ENCODE measurements around the gene MBNL1. TPM values are rescaled to one million over a fixed set of nuclear protein-coding genes. Genes with fewer than 3 reads are reported as not detected.

Gene MBNL1
- total RNA-seq, 1 experiment from 2014 or later, result 265 TPM

- H3K9me3 ChIP-seq (ENCODE audit: low read length), result no peaks in the 10 kb centered on the region
- no peaks in the 10 kb centered on the region for H3K27me3 ChIP-seq (ENCODE audit: low read length)
- no peaks in the 10 kb centered on the region for H3K9me2 ChIP-seq (replicated peaks; ENCODE audit: insufficient read depth, low read length)
- H3K27ac ChIP-seq (ENCODE audit: low read length), result peak overlapping the region; percentile 84
- H3K4me2 ChIP-seq (ENCODE audit: low read depth, low read length, poor library complexity, severe bottlenecking), result peak overlapping the region; percentile 79
- peaks cover 100% of the 10 kb centered on the region for H3K79me2 ChIP-seq (ENCODE audit: low read length)
- DNase-seq, result no peak
- H4K20me1 ChIP-seq (ENCODE audit: insufficient read depth, low read depth, low read length), result no peaks in the 10 kb centered on the region
- peaks cover 21% of the 10 kb centered on the region; the same call in 1 of the 2 replicates for H3K36me3 ChIP-seq (ENCODE audit: insufficient read depth, low read length)
- no peak overlapping the region for H3K4me3 ChIP-seq (ENCODE audit: low read length)
- H3K4me1 ChIP-seq (ENCODE audit: low read length), result peaks cover 78% of the 10 kb centered on the region
- H3K9ac ChIP-seq (ENCODE audit: low read length), result no peak overlapping the region; the same call in 1 of the 2 replicates
- H2AFZ ChIP-seq (ENCODE audit: low read length), result no peak overlapping the region
Measured at GRCh38 chr3:152304160-152304559, 35.4 kb downstream of the MBNL1 start.

DNA sequence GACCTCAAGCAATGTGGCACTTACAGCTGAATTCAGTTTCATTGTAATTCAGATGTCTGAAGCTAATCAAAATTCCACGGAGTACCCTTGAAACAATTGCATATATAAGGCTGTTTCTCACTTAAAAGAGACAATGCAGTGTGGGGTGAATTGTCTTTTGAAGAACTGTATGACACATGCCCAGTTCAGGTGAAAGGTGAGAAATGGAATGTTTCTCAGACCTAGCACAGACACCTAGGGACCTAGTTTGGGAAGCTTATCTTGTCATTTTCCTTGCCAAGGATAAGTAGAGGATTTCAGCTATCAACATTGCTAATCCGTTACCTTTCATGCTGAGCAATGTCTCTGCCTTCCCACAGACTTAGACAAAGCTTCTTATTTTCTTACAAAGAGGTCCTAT is 36.3 kb downstream of the MBNL1 start:
- Histone ChIP-seq H3K4me3 (ENCODE audit: low read length) (no peak overlapping the region), H3K27me3 (ENCODE audit: low read length) (no peaks in the 10 kb centered on the region), H3K27ac (ENCODE audit: low read length) (peak overlapping the region; percentile 84; the same call in 1 of the 2 replicates), H4K20me1 (ENCODE audit: insufficient read depth, low read depth, low read length) (no peaks in the 10 kb centered on the region), H3K4me1 (ENCODE audit: low read length) (peaks cover 69% of the 10 kb centered on the region), H2AFZ (ENCODE audit: low read length) (no peak overlapping the region), H3K4me2 (ENCODE audit: low read depth, low read length, poor library complexity, severe bottlenecking) (no peak overlapping the region), H3K36me3 (ENCODE audit: insufficient read depth, low read length) (peaks cover 15% of the 10 kb centered on the region; the same call in 1 of the 2 replicates), H3K9me2 (replicated peaks; ENCODE audit: insufficient read depth, low read length) (no peaks in the 10 kb centered on the region), H3K9me3 (ENCODE audit: low read length) (no peaks in the 10 kb centered on the region), H3K79me2 (ENCODE audit: low read length) (peaks cover 100% of the 10 kb centered on the region), H3K9ac (ENCODE audit: low read length) (no peak overlapping the region)
- DNase-seq, result no peak

- H3K4me3 ChIP-seq (ENCODE audit: low read length), result no peak overlapping the region
- peaks cover 40% of the 10 kb centered on the region for H3K4me1 ChIP-seq (ENCODE audit: low read length)
- peaks cover 99% of the 10 kb centered on the region for H3K79me2 ChIP-seq (ENCODE audit: low read length)
- no peak for DNase-seq
- no peaks in the 10 kb centered on the region for H3K9me3 ChIP-seq (ENCODE audit: low read length)
- no peaks in the 10 kb centered on the region for H4K20me1 ChIP-seq (ENCODE audit: insufficient read depth, low read depth, low read length)
- peak overlapping the region; percentile 9; the same call in 1 of the 2 replicates for H3K27ac ChIP-seq (ENCODE audit: low read length)
- no peaks in the 10 kb centered on the region for H3K27me3 ChIP-seq (ENCODE audit: low read length)
- no peak overlapping the region for H3K4me2 ChIP-seq (ENCODE audit: low read depth, low read length, poor library complexity, severe bottlenecking)
- H2AFZ ChIP-seq (ENCODE audit: low read length), result no peak overlapping the region
- no peaks in the 10 kb centered on the region for H3K9me2 ChIP-seq (replicated peaks; ENCODE audit: insufficient read depth, low read length)
- no peak overlapping the region for H3K9ac ChIP-seq (ENCODE audit: low read length)
- H3K36me3 ChIP-seq (ENCODE audit: insufficient read depth, low read length), result peaks cover 20% of the 10 kb centered on the region; the same call in 1 of the 2 replicates
Measured at GRCh38 chr3:152307829-152308474, 39.2 kb downstream of the MBNL1 start.

GRCh38 chr3:152308475-152308844 is 39.7 kb downstream of the MBNL1 start:
- Histone ChIP-seq H3K27ac (ENCODE audit: low read length) (no peak overlapping the region), H3K36me3 (ENCODE audit: insufficient read depth, low read length) (peaks cover 22% of the 10 kb centered on the region; the same call in 1 of the 2 replicates), H3K4me1 (ENCODE audit: low read length) (peaks cover 35% of the 10 kb centered on the region), H3K79me2 (ENCODE audit: low read length) (peaks cover 99% of the 10 kb centered on the region), H3K9me2 (replicated peaks; ENCODE audit: insufficient read depth, low read length) (no peaks in the 10 kb centered on the region), H4K20me1 (ENCODE audit: insufficient read depth, low read depth, low read length) (no peaks in the 10 kb centered on the region), H2AFZ (ENCODE audit: low read length) (no peak overlapping the region), H3K9me3 (ENCODE audit: low read length) (no peaks in the 10 kb centered on the region), H3K4me2 (ENCODE audit: low read depth, low read length, poor library complexity, severe bottlenecking) (no peak overlapping the region), H3K27me3 (ENCODE audit: low read length) (no peaks in the 10 kb centered on the region), H3K9ac (ENCODE audit: low read length) (no peak overlapping the region), H3K4me3 (ENCODE audit: low read length) (no peak overlapping the region)
- no peak for DNase-seq

GRCh38 chr3:152309031-152309430 is 40.3 kb downstream of the MBNL1 start:
- Histone ChIP-seq H3K9me3 (ENCODE audit: low read length) (no peaks in the 10 kb centered on the region), H3K79me2 (ENCODE audit: low read length) (peaks cover 99% of the 10 kb centered on the region), H3K36me3 (ENCODE audit: insufficient read depth, low read length) (peaks cover 25% of the 10 kb centered on the region; the same call in 1 of the 2 replicates), H3K9me2 (replicated peaks; ENCODE audit: insufficient read depth, low read length) (no peaks in the 10 kb centered on the region), H3K4me3 (ENCODE audit: low read length) (no peak overlapping the region), H3K27me3 (ENCODE audit: low read length) (no peaks in the 10 kb centered on the region), H4K20me1 (ENCODE audit: insufficient read depth, low read depth, low read length) (no peaks in the 10 kb centered on the region), H3K9ac (ENCODE audit: low read length) (no peak overlapping the region), H3K27ac (ENCODE audit: low read length) (no peak overlapping the region), H3K4me1 (ENCODE audit: low read length) (peaks cover 29% of the 10 kb centered on the region), H3K4me2 (ENCODE audit: low read depth, low read length, poor library complexity, severe bottlenecking) (no peak overlapping the region), H2AFZ (ENCODE audit: low read length) (no peak overlapping the region)
- no peak for DNase-seq

GRCh38 chr3:152309535-152310307 is 41.0 kb downstream of the MBNL1 start:
- Histone ChIP-seq H3K4me1 (ENCODE audit: low read length) (peaks cover 22% of the 10 kb centered on the region), H3K9me3 (ENCODE audit: low read length) (no peaks in the 10 kb centered on the region), H2AFZ (ENCODE audit: low read length) (no peak overlapping the region), H3K4me3 (ENCODE audit: low read length) (no peak overlapping the region), H4K20me1 (ENCODE audit: insufficient read depth, low read depth, low read length) (no peaks in the 10 kb centered on the region), H3K36me3 (ENCODE audit: insufficient read depth, low read length) (peaks cover 25% of the 10 kb centered on the region; the same call in 1 of the 2 replicates), H3K9ac (ENCODE audit: low read length) (no peak overlapping the region), H3K27me3 (ENCODE audit: low read length) (no peaks in the 10 kb centered on the region), H3K9me2 (replicated peaks; ENCODE audit: insufficient read depth, low read length) (no peaks in the 10 kb centered on the region), H3K27ac (ENCODE audit: low read length) (no peak overlapping the region), H3K4me2 (ENCODE audit: low read depth, low read length, poor library complexity, severe bottlenecking) (no peak overlapping the region), H3K79me2 (ENCODE audit: low read length) (peaks cover 99% of the 10 kb centered on the region)
- no peak for DNase-seq

GRCh38 chr3:152313430-152313829 is 44.7 kb downstream of the MBNL1 start:
- Histone ChIP-seq H3K9ac (ENCODE audit: low read length) (no peak overlapping the region), H3K9me2 (replicated peaks; ENCODE audit: insufficient read depth, low read length) (no peaks in the 10 kb centered on the region), H3K79me2 (ENCODE audit: low read length) (peaks cover 99% of the 10 kb centered on the region), H3K4me3 (ENCODE audit: low read length) (no peak overlapping the region), H3K9me3 (ENCODE audit: low read length) (no peaks in the 10 kb centered on the region), H3K27me3 (ENCODE audit: low read length) (no peaks in the 10 kb centered on the region), H3K4me1 (ENCODE audit: low read length) (peaks cover 22% of the 10 kb centered on the region), H4K20me1 (ENCODE audit: insufficient read depth, low read depth, low read length) (no peaks in the 10 kb centered on the region), H2AFZ (ENCODE audit: low read length) (no peak overlapping the region), H3K27ac (ENCODE audit: low read length) (no peak overlapping the region), H3K36me3 (ENCODE audit: insufficient read depth, low read length) (peaks cover 24% of the 10 kb centered on the region; the same call in 1 of the 2 replicates), H3K4me2 (ENCODE audit: low read depth, low read length, poor library complexity, severe bottlenecking) (no peak overlapping the region)
- DNase-seq, result no peak

- Histone ChIP-seq H4K20me1 (ENCODE audit: insufficient read depth, low read depth, low read length) (no peaks in the 10 kb centered on the region), H3K9me3 (ENCODE audit: low read length) (no peaks in the 10 kb centered on the region), H3K27me3 (ENCODE audit: low read length) (no peaks in the 10 kb centered on the region), H3K36me3 (ENCODE audit: insufficient read depth, low read length) (peaks cover 24% of the 10 kb centered on the region; the same call in 1 of the 2 replicates), H3K4me3 (ENCODE audit: low read length) (no peak overlapping the region), H3K9me2 (replicated peaks; ENCODE audit: insufficient read depth, low read length) (no peaks in the 10 kb centered on the region), H2AFZ (ENCODE audit: low read length) (no peak overlapping the region), H3K79me2 (ENCODE audit: low read length) (peaks cover 99% of the 10 kb centered on the region), H3K27ac (ENCODE audit: low read length) (no peak overlapping the region), H3K4me1 (ENCODE audit: low read length) (peaks cover 27% of the 10 kb centered on the region), H3K4me2 (ENCODE audit: low read depth, low read length, poor library complexity, severe bottlenecking) (no peak overlapping the region), H3K9ac (ENCODE audit: low read length) (no peak overlapping the region)
- no peak for DNase-seq
Measured at GRCh38 chr3:152313914-152314313, 45.2 kb downstream of the MBNL1 start.

Data from Karpas-422 (cell line).